Left lung (tissue), 10 donors: Measurements from ENCODE around the gene CFAP70. TPM values are rescaled to one million over a fixed set of nuclear protein-coding genes. Genes with fewer than 3 reads are reported as not detected.

Source experiments
- ATAC-seq: fragments of 200-7000 bp; cut with Tn5 transposase; one replicate; pipeline ENCODE4 v1.9.1; 2020; ENCODE audit warnings: moderate library complexity
- DNase-seq, 4 donors: peaks; one replicate each; pipeline ENCODE4 v3.0.0-alpha.2; 2013 to 2020
- H3K27ac ChIP-seq, 2 donors: fragments of 200-600 bp; sonication (generic) in 1 of 2; one replicate each; pipeline versions ENCODE4 v1.5.0 to v1.8.0; 2020 to 2021
- H3K27me3 ChIP-seq, 2 donors: fragments of 200-600 bp; sonication (generic) in 1 of 2; one replicate each; pipeline versions ENCODE4 v1.5.0 to v1.8.0; 2020 to 2021
- H3K36me3 ChIP-seq, 2 donors: fragments of 200-600 bp; sonication (generic) in 1 of 2; one replicate each; pipeline versions ENCODE4 v1.5.0 to v1.8.0; 2020 to 2021
- H3K4me1 ChIP-seq, 2 donors: fragments of 200-600 bp; one replicate each; pipeline ENCODE4 v1.8.0; 2021
- H3K4me3 ChIP-seq, 2 donors: fragments of 200-600 bp; sonication (generic) in 1 of 2; one replicate each; pipeline versions ENCODE4 v1.5.0 to v1.8.0; 2020 to 2021; ENCODE audit warnings: mild to moderate bottlenecking in 1 of 2
- H3K9me3 ChIP-seq, 2 donors: fragments of 200-600 bp; sonication (generic) in 1 of 2; one replicate each; pipeline versions ENCODE4 v1.5.0 to v1.8.0; 2020 to 2021
- CTCF ChIP-seq, 2 donors: fragments of 200-600 bp; sonication (generic) in 1 of 2; IDR thresholded peaks; one replicate each; pipeline versions ENCODE4 v1.5.0 to v1.8.0; 2021; ENCODE audit warnings: antibody characterized with exemption in 2 of 2
- intact Hi-C, 2 donors: fragments of 100-400 bp; cut with DNase I; formaldehyde crosslinking; loops; one replicate each; pipeline versions ENCODE4 v1.11.2 to v1.14.2; 2022
- polyA plus RNA-seq, 6 donors: library from polyadenylated mRNA; unstranded; fragments of 120-200 nt; gene quantifications; one replicate each; pipeline ENCODE4 v1.2.1, GENCODE V29; 2013; ENCODE audit not compliant: insufficient read length in 6 of 6
- total RNA-seq, 2 donors: library from RNA; stranded (reverse); fragmentation: NEBNext Ultra II Directional; extraction: Animal tissue kit (Norgen Biotek cat#: 25700); gene quantifications; one replicate each; pipeline ENCODE4 v1.2.1, GENCODE V29; 2021
- donor health status: DM: no; HTN: yes; CAD: no.
- donor health status: DM: no; HTN: no; CAD: no.

CFAP70 gene
- total and polyA plus RNA-seq, 8 donors, result 0.87 to 21.8 (median 12.4) TPM

GRCh38 chr10:73210395-73211105, 148.1 kb downstream of the CFAP70 start:
- Histone ChIP-seq H3K27ac (no peak overlapping the region), H3K27me3 (no peaks in the 10 kb centered on the region), H3K36me3 (peaks cover 0 to 29% of the 10 kb centered on the region in 2 donors), H3K4me3 (no peak overlapping the region), H3K9me3 (no peaks in the 10 kb centered on the region), H3K4me1 (no peaks in the 10 kb centered on the region)
- ATAC-seq, result no peak
- intact Hi-C loops, result no loop called here
- TF ChIP-seq CTCF (IDR thresholded peaks at IDR 0.05), result no peak
- DNase-seq, result no peak

GRCh38 chr10:73209705-73210104, 149.0 kb downstream of the CFAP70 start:
- no peaks in the 10 kb centered on the region for H3K9me3 ChIP-seq
- no peak for TF ChIP-seq CTCF (IDR thresholded peaks at IDR 0.05)
- no peaks in the 10 kb centered on the region for H3K27me3 ChIP-seq
- H3K4me1 ChIP-seq, result no peaks in the 10 kb centered on the region
- intact Hi-C loops, result no loop called here
- DNase-seq (no peak), ATAC-seq (no peak)
- H3K4me3 ChIP-seq, result no peak overlapping the region
- no peak overlapping the region for H3K27ac ChIP-seq
- peaks cover 0 to 29% of the 10 kb centered on the region in 2 donors for H3K36me3 ChIP-seq

GRCh38 chr10:73207883-73208282, 150.8 kb downstream of the CFAP70 start:
- DNase-seq (no peak), ATAC-seq (no peak)
- Histone ChIP-seq H3K36me3 (peaks cover 0 to 29% of the 10 kb centered on the region in 2 donors), H3K27me3 (no peaks in the 10 kb centered on the region), H3K4me1 (no peaks in the 10 kb centered on the region), H3K4me3 (no peak overlapping the region), H3K9me3 (no peaks in the 10 kb centered on the region), H3K27ac (no peak overlapping the region)
- intact Hi-C loops, result no loop called here
- TF ChIP-seq CTCF (IDR thresholded peaks at IDR 0.05), result no peak

GRCh38 chr10:73206385-73206784, 152.3 kb downstream of the CFAP70 start:
- intact Hi-C loops, result no loop called here
- no peak overlapping the region for H3K4me3 ChIP-seq
- peaks cover 0 to 29% of the 10 kb centered on the region in 2 donors for H3K36me3 ChIP-seq
- TF ChIP-seq CTCF (IDR thresholded peaks at IDR 0.05), result no peak
- no peaks in the 10 kb centered on the region for H3K27me3 ChIP-seq
- H3K4me1 ChIP-seq, result no peaks in the 10 kb centered on the region
- no peak overlapping the region for H3K27ac ChIP-seq
- ATAC-seq (no peak), DNase-seq (no peak)
- no peaks in the 10 kb centered on the region for H3K9me3 ChIP-seq

GRCh38 chr10:73205890-73206289, 152.8 kb downstream of the CFAP70 start:
- no peak overlapping the region for H3K4me3 ChIP-seq
- ATAC-seq, result peak; percentile 43
- DNase-seq, result no peak
- H3K9me3 ChIP-seq, result no peaks in the 10 kb centered on the region
- TF ChIP-seq CTCF (IDR thresholded peaks at IDR 0.05), result no peak
- intact Hi-C loops, result no loop called here
- peaks cover 0 to 27% of the 10 kb centered on the region in 2 donors for H3K36me3 ChIP-seq
- no peak overlapping the region for H3K27ac ChIP-seq
- H3K4me1 ChIP-seq, result no peaks in the 10 kb centered on the region
- H3K27me3 ChIP-seq, result no peaks in the 10 kb centered on the region
